Prostate gland (tissue), 2 donors: ENCODE data around the gene PADI6. TPM values are rescaled to one million over a fixed set of nuclear protein-coding genes. Genes with fewer than 3 reads are reported as not detected.

Experiments
- DNase-seq: peaks from one replicate; pipeline ENCODE4 v3.0.0-alpha.2; 2019; ENCODE audit warnings: low spot score
- H3K27ac ChIP-seq, 2 donors: fragments of 200-600 bp; sonication (generic); 2 replicates each; pipeline ENCODE4 v1.5.1; 2017 to 2019
- H3K27me3 ChIP-seq: fragments of 200-600 bp; sonication (generic); replicated peaks from 2 replicates; pipeline ENCODE4 v1.5.1; 2019; ENCODE audit not compliant: insufficient read depth
- H3K36me3 ChIP-seq, 2 donors: fragments of 200-600 bp; sonication (generic); 1 replicate in 1 of 2; 2 replicates in 1 of 2; pipeline versions ENCODE4 v1.5.1 to v1.8.1; 2017 to 2019
- H3K4me1 ChIP-seq: fragments of 200-600 bp; sonication (generic); replicated peaks from 2 replicates; pipeline ENCODE4 v1.5.1; 2019
- H3K4me3 ChIP-seq, 2 donors: fragments of 200-600 bp; sonication (generic); 2 replicates each; pipeline ENCODE4 v1.5.1; 2017 to 2019
- H3K9me3 ChIP-seq: fragments of 200-600 bp; sonication (generic); 2 replicates; pipeline ENCODE4 v1.5.1; 2017
- POLR2A ChIP-seq: fragments of 450-650 bp; IDR thresholded peaks from one replicate; pipeline ENCODE4 v1.6.1; 2016; ENCODE audit warnings: antibody characterized with exemption, mild to moderate bottlenecking
- POLR2AphosphoS5 ChIP-seq: sonication (generic); formaldehyde crosslinking; IDR thresholded peaks from one replicate; pipeline ENCODE4 v1.6.1; 2017; ENCODE audit warnings: antibody characterized with exemption
- WGBS: methylation state at CpG from one replicate; pipeline ENCODE4 v1.1.5; 2018; 5-methylcytosine and 5-hydroxymethylcytosine counted together
- intact Hi-C: fragments of 100-400 bp; cut with DNase I; formaldehyde crosslinking; loops from one replicate; pipeline ENCODE4 v1.14.2; 2022
- total RNA-seq, 2 donors: library from RNA; depleted of rRNA; stranded (reverse); fragments of >200 nt; gene quantifications; one replicate each; pipeline ENCODE4 v1.1.0, GENCODE V29; 2016
- TF ChIP-seq, protein P1 (sequence below), 4 experiments: fragments of 200-600 bp in 2 of 4; fragments of 450-650 bp in 2 of 4; sonication (generic) in 2 of 4; IDR thresholded peaks; 1 replicate in 3 of 4; 2 replicates in 1 of 4; pipeline ENCODE4 v1.5.1; 2016 to 2019; ENCODE audit warnings: antibody characterized with exemption in 4 of 4, mild to moderate bottlenecking in 2 of 4, moderate library complexity in 2 of 4

Gene PADI6
- total RNA-seq, 2 donors from 2014 or later = not detected

DNA sequence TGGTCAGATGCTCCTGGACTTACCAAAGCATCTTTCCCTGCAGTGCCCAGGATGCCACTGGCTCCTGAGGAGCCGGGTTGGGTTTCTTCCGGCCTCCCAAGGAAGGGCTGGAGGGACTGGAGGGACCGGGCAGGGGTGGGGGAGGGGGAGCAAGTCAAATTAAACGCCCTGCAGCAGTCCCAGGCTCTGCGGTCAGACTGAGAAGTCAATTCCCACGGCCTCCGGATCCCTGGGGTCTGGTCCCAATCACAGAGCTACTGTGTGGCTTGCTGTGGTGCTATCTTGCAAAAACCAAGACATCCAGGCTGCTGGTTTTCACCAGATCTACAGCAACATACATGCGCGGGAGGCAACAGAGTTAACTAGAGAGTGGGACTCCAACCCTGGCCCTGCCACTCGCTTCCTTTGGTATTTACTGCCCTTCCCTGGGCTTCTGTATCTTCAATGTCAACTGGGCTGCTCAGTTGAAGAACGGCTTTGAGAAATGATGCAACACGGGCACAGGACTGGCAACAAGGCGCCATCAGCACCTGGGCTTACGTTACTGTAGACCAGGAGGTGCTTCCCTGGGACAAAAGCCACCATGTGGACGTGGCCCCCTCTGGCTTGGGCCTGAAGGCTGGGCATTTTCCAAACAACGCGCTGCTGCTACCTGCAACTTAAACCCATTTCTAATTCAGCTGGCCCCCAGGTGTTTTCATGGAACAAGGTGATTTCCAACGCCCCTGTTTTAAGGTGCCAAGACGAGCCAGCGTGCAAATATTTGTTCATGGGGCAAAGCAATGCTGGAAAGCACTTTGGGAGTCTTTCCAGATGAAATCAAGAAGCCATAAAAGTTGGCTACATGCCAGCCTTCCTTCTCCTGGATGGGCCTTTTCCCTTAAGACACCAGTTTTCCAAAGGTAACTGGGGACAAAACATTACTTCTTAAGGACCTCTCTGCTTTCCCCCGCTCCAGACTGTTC is 56.0 kb downstream of the PADI6 start:
- Histone ChIP-seq H3K36me3 (peaks cover 0 to 6% of the 10 kb centered on the region in 2 donors), H3K27me3 (no peaks in the 10 kb centered on the region), H3K4me1 (peaks cover 10% of the 10 kb centered on the region), H3K4me3 (no peak overlapping the region), H3K9me3 (no peaks in the 10 kb centered on the region), H3K27ac (peak overlapping the region in 1 of 2 donors; percentile 30)
- DNase-seq = peak; percentile 24
- TF ChIP-seq POLR2AphosphoS5 = peak; percentile 56
- TF ChIP-seq, protein P1, sequence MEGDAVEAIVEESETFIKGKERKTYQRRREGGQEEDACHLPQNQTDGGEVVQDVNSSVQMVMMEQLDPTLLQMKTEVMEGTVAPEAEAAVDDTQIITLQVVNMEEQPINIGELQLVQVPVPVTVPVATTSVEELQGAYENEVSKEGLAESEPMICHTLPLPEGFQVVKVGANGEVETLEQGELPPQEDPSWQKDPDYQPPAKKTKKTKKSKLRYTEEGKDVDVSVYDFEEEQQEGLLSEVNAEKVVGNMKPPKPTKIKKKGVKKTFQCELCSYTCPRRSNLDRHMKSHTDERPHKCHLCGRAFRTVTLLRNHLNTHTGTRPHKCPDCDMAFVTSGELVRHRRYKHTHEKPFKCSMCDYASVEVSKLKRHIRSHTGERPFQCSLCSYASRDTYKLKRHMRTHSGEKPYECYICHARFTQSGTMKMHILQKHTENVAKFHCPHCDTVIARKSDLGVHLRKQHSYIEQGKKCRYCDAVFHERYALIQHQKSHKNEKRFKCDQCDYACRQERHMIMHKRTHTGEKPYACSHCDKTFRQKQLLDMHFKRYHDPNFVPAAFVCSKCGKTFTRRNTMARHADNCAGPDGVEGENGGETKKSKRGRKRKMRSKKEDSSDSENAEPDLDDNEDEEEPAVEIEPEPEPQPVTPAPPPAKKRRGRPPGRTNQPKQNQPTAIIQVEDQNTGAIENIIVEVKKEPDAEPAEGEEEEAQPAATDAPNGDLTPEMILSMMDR (IDR thresholded peaks at IDR 0.05) = no peak
- TF ChIP-seq POLR2A = no peak
- intact Hi-C loops = loop anchor here (10.0 kb wide), 1 partner anchor 187 kb away; no protein-coding TSS in a partner anchor
- 55% methylated on average over 21 of the region's 21 CpGs for WGBS

DNA sequence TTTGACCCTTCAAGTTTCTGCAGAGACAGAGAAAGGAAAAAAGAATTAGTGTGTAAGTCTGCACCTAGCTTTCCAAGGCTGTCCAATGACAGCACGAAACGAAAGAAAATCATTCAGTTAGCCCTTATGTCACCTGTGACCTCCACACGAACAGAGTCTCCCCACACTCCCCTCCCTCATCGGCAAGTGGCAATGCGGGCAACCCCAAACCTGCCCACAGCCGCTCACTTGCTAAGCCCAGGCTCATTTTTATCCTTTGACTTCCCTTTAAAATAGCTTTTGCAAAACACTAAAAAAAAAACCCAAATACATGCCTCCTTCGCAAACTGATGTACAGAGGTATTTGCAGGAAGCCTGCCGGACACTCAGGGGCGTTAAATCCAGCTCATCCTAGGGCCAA is 57.2 kb downstream of the PADI6 start:
- TF ChIP-seq POLR2AphosphoS5 (no peak), POLR2A (no peak)
- DNase-seq = no peak

DNA sequence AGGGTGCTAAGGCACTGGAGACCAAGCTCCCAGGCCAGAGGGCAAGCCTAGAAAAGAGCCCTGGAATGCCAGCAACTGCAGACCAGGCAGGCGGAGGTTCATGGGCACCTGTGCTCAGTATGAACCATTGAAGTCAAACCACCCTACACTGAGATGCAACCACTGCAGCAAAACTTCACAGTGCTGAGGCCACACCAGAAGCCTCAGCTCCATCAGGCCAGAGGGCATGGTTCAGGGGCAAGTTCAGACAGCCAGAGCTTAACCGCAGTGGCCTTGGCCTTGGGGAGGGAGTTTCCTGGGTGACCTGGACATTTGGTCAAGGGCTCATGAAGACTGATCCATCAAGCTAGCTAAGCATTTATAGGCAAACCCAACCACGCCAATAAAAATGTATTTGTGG is 60.4 kb downstream of the PADI6 start:
- Histone ChIP-seq H3K4me1 (peaks cover 16% of the 10 kb centered on the region), H3K27ac (no peak overlapping the region), H3K27me3 (no peaks in the 10 kb centered on the region), H3K36me3 (no peaks in the 10 kb centered on the region), H3K9me3 (no peaks in the 10 kb centered on the region), H3K4me3 (no peak overlapping the region)
- no peak for DNase-seq
- TF ChIP-seq, protein P1 (IDR thresholded peaks at IDR 0.05) = no peak
- no peak for TF ChIP-seq POLR2A
- no peak for TF ChIP-seq POLR2AphosphoS5
- intact Hi-C loops = no loop called here
- 100% methylated on average over 3 of the region's 3 CpGs for WGBS

More for the DNA sequence above, 57.2 kb downstream of the PADI6 start:
- peaks cover 13% of the 10 kb centered on the region for H3K4me1 ChIP-seq
- H3K9me3 ChIP-seq = no peaks in the 10 kb centered on the region
- WGBS = 79% methylated on average over 9 of the region's 9 CpGs
- H3K4me3 ChIP-seq = no peak overlapping the region
- H3K27me3 ChIP-seq = no peaks in the 10 kb centered on the region
- intact Hi-C loops = loop anchor here (10.0 kb wide), 1 partner anchor 186 kb away; no protein-coding TSS in a partner anchor
- no peak overlapping the region for H3K27ac ChIP-seq
- H3K36me3 ChIP-seq = peaks cover 0 to 6% of the 10 kb centered on the region in 2 donors

DNA sequence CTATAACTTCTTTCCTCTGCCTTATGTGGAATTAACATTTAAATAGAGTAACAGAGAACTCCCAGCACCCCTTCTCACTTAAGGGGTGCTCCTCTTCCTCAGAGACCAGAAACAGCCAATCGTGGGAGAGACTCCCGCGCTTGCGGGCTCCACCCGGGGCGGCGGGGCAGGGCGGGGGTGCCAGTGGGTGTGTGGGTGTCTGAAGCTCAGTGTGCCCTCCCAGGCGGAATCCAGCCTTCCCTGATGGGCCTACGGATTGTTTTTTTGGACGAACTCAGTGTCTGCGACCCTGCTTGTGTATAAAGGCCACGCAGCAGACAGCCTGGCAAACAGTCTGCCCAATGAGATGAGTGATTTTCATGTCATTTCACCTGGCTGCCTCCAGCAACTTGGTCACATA is 61.3 kb downstream of the PADI6 start:
- no peak for DNase-seq
- intact Hi-C loops = no loop called here
- H3K4me1 ChIP-seq = peaks cover 9% of the 10 kb centered on the region

DNA sequence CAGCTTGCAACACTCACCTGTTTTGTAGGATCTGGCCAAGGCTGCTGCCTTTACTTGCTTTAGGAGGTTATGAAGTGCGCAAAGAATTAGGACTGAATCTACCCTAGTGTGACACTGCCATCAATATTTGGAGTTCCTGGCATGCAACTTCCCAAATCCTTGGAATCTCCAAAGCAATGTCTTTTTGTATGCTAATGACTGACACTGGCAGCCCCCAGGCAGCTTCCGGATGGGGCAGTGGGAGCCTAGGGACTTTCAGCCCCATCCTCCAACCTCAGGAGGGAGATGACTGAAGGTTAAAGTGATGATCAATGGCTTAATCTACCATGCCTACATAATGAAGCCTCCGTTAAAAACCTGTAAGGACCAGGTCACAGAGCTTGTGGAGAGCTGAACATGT is 62.0 kb downstream of the PADI6 start:
- intact Hi-C loops = no loop called here
- TF ChIP-seq POLR2AphosphoS5 (no peak), POLR2A (no peak)
- TF ChIP-seq, protein P1 (IDR thresholded peaks at IDR 0.05) = no peak
- H3K9me3 ChIP-seq = no peaks in the 10 kb centered on the region
- WGBS = 51% methylated on average over 3 of the region's 3 CpGs
- H3K36me3 ChIP-seq = no peaks in the 10 kb centered on the region
- H3K27me3 ChIP-seq = no peaks in the 10 kb centered on the region
- H3K4me3 ChIP-seq = no peak overlapping the region
- no peak for DNase-seq
- no peak overlapping the region for H3K27ac ChIP-seq
- peaks cover 6% of the 10 kb centered on the region for H3K4me1 ChIP-seq

More for the DNA sequence above, 61.3 kb downstream of the PADI6 start:
- TF ChIP-seq POLR2A (no peak), POLR2AphosphoS5 (no peak)
- TF ChIP-seq, protein P1 (IDR thresholded peaks at IDR 0.05) = no peak
- no peak overlapping the region for H3K27ac ChIP-seq
- H3K9me3 ChIP-seq = no peaks in the 10 kb centered on the region
- no peaks in the 10 kb centered on the region for H3K36me3 ChIP-seq
- H3K4me3 ChIP-seq = no peak overlapping the region
- H3K27me3 ChIP-seq = no peaks in the 10 kb centered on the region
- WGBS = 82% methylated on average over 13 of the region's 13 CpGs
